Activated T-helper 1 cell treated with anti-CD3 and anti-CD28 coated beads, Interleukin-2, amount 50 U/mL, for 16 hours (primary cell): ENCODE results near the gene ERBB2.
"Not testable (repeated sequence)": the region's sequence is repeated elsewhere in the genome, so short reads cannot be mapped to it uniquely, and the experiment has no call there.

Source experiments
- DNase-seq, 2 donors: peaks; one replicate each; pipeline ENCODE4 v3.0.0-alpha.2; 2020; ENCODE audit warnings: low read depth in 1 of 2, low spot score in 1 of 2

Gene ERBB2

GRCh38 chr17:39742856-39743436, 43.1 kb downstream of the ERBB2 start:
- no peak for DNase-seq

DNA sequence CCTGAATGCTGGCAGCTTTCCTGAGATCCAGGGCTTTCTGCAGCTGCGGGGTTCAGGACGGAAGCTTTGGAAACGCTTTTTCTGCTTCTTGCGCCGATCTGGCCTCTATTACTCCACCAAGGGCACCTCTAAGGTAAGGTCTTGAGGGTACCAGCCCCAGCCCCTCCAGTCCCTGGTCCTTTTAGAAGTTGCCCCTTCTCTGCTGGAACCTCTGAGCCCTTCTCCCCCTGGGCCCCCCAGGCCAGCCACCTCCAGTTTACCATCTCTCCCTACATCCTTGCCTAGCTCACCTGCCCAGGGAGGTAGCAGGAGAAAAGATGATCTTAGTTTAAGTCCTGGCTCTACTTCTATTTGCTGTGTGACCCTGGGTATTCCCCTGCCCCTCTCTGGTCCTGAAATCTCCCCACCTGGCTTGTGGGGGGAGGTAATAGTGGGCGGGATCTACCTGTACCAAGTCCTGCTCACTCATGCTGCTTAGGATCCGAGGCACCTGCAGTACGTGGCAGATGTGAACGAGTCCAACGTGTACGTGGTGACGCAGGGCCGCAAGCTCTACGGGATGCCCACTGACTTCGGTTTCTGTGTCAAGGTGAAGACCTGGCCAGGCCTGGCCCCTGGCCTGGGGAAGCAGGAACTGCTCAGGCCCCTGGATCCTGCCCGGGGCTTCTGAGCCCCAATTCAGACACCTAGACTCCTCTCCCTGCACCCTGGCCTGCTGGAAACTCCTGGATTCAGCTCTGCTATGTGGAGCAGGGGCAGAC, 44.4 kb downstream of the ERBB2 start:
- no peak for DNase-seq

DNA sequence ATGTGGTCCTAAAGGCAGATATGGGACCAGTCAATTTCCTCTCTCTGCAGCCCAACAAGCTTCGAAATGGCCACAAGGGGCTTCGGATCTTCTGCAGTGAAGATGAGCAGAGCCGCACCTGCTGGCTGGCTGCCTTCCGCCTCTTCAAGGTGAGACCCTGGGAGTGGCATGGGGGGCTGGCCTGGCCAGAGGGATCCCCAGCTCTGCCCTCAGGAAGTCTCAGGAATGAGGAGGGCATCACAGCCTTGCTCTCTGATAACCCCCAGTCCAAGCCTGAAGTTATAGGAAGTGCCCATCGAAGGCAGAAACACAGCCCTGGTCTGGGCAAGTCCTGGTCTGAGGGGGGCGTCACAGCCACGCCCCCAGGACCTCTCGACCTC, 45.0 kb downstream of the ERBB2 start:
- no peak for DNase-seq

DNA sequence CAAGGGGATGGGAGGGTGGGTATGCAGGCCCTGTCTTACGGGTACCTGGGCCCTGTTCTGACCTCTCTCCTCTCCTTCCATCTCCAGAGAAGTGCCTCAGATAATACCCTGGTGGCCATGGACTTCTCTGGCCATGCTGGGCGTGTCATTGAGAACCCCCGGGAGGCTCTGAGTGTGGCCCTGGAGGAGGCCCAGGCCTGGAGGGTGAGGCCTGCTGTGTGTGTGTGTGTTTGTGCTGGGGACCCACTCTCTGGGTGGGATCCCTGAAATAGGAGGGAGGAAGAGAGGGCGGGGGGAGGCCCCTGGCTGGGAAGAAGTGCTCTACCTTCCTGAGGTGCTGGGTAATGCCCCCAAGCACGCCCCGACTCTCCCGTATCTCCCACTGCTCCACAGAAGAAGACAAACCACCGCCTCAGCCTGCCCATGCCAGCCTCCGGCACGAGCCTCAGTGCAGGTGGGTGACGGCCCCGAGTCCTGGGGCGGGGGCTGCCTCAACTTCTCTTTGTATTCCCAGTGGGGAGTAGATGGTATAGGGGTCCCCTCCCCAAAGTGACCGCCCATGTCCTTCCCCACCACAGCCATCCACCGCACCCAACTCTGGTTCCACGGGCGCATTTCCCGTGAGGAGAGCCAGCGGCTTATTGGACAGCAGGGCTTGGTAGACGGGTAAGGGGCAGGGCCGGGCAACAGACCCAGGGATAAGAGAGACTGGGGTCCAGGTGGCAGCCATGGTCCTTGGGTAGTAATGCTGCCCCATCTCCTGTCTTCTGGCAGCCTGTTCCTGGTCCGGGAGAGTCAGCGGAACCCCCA, 45.7 kb downstream of the ERBB2 start:
- no peak for DNase-seq

DNA sequence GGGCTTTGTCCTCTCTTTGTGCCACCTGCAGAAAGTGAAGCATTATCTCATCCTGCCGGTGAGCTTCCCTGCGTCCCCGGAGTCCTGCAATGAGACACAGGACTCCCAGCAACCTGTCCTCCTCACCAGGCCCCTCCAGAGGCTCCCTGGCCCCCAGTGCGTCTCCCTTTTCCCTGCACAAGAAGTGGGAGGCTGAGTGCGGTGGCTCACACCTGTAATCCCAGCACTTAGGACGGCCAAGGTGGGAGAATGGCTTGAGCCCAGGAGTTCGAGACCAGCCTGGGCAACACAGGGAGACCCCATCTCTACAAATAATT, 46.2 kb downstream of the ERBB2 start:
- no peak for DNase-seq

DNA sequence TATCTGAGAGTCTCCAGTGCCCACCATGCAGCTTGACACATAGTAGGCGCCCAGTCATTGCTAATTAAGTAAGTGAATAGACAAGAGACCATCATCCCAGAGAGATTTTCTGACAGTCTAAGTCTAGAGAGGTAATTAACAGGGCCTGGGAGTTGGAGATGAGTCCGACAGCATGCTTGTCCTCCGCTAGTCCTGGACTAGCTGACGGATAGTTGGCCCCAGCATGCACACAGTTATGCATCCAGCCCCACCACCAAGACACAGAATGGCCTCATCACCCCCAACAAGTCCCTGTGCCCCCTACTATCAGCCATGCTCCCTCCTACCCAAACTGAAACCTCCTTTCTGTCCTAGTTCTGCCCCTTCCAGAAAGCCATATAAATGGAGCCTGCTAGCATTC, 47.9 kb downstream of the ERBB2 start:
- DNase-seq, result no peak

- DNase-seq, result not testable (repeated sequence)
These were observed 48.7 kb downstream of the ERBB2 start for GRCh38 chr17:39748444-39749034.

GRCh38 chr17:39750131-39751015, 50.5 kb downstream of the ERBB2 start:
- DNase-seq, result no peak

DNA sequence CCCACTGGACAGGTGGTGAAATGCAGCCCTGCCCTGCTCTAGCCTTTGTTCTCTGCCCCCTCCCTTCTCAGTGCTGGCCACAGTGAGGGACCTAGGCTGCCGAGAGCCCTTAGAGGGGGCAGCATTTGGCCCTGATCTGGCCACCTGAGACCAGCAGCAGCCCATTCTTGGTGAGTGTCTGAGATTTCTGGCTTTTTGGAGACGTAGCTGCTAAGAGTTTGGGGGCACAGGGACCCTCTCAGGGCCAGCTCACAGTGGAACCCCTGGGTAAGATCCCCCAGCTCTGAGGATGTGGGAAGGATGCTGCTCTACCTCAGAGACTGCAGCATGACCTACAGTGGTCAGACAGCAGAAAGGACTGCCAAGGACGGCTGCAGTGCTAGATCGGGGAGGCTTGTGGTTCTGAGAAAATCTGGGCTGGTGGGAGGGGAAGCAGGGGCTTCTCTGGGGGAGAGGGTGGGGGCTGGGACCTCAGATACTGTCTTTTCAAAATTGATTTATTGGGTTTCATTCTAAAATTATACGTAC, 51.2 kb downstream of the ERBB2 start:
- no peak for DNase-seq

DNA sequence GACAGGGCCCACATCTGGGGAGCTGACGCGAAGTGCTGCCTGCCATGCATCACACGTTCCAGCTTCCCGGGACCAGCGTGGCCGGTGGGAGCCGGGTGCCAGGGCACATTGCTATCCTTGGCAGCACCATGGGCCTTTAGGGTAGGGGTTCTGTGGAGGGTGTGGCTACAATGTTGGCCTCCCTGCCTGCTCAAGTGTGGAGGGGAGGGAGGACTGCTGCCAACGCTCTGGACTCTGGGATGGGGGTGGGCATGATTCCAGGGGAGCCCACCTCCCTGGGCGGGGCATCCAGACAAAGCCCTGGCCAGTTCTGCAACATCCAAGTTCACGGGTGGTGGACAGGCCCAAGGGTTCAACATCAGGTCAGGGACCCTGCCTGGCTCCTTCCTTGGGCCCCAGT, 51.8 kb downstream of the ERBB2 start:
- no peak for DNase-seq

- DNase-seq, result no peak
These were observed 52.5 kb downstream of the ERBB2 start for GRCh38 chr17:39752241-39752881.

GRCh38 chr17:39753514-39754160, 53.8 kb downstream of the ERBB2 start:
- peak in 1 of 2 donors; percentile 36 for DNase-seq

DNA sequence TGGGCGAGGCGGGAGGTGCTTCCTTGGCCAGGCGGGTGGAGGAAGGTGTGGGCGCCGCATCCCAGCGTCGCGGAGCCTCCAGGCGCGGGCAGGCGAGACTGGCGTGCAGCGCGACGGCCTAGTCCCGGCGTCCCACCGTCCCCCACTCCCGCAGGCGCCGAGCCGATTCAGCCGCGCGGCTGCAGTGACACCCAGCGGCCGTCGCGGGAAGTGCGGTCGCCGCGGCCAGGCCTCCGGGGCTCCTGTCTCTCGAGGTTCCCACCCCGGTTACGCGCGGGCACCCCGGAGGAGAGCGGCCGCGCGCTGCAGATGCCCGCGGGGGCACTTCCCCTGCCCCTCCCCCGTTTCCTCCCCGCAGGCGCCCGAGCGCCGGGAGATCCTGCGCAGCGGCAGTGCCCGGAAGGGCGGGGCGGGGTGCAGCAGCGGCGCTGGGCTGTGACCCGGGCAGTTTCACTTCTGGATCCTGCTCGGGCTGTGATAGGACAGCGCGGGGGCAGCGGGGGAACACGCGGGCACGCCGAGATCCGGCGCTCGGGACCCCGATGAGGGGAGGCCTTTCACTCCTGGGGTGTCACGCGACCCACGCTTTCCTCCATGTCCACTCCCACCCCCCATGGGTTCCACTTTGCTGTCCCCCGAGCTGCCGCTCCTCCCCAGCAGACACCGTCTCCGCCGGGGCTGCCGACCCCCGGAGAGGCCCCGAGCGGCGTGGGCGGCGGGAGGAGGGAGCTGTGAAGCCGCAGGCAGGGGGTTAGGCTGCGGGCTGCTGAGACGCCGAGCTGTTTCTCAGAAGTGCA, 54.5 kb downstream of the ERBB2 start:
- DNase-seq, result peak; percentile 91 to 95

- DNase-seq, result no peak
These were observed 55.2 kb downstream of the ERBB2 start for GRCh38 chr17:39754958-39755553.

GRCh38 chr17:39755554-39756379, 55.9 kb downstream of the ERBB2 start:
- peak in 1 of 2 donors; percentile 44 for DNase-seq

GRCh38 chr17:39756380-39757079, 56.7 kb downstream of the ERBB2 start:
- DNase-seq, result no peak

- no peak for DNase-seq
These were observed 57.4 kb downstream of the ERBB2 start for GRCh38 chr17:39757176-39757662.
